GM12878 (cell line): Measurements from ENCODE around the gene RETN. TPM values are rescaled to one million over a fixed set of nuclear protein-coding genes. Genes with fewer than 3 reads are reported as not detected.

Source experiments
- ATF3 ChIP-seq: IDR thresholded peaks from 2 replicates; pipeline ENCODE4 v1.6.1; 2011; ENCODE audit warnings: low read depth, mild to moderate bottlenecking, low read length, moderate library complexity, borderline replicate concordance; ENCODE audit errors: extremely low read depth
- BMI1 ChIP-seq: fragments of 450-650 bp; IDR thresholded peaks from 2 replicates; pipeline ENCODE4 v1.6.1; 2016; ENCODE audit warnings: mild to moderate bottlenecking, moderate library complexity, borderline replicate concordance
- DPF2 ChIP-seq: fragments of 450-650 bp; IDR thresholded peaks from 2 replicates; pipeline ENCODE4 v1.6.1; 2017; ENCODE audit warnings: mild to moderate bottlenecking
- IRF3 ChIP-seq: fragments of 450-650 bp; IDR thresholded peaks from 2 replicates; pipeline ENCODE4 v1.6.1; 2014; ENCODE audit warnings: mild to moderate bottlenecking
- IRF5 ChIP-seq: fragments of 450-650 bp; IDR thresholded peaks from 2 replicates; pipeline ENCODE4 v1.6.1; 2017; ENCODE audit warnings: borderline replicate concordance
- LARP7 ChIP-seq: fragments of 450-650 bp; IDR thresholded peaks from 2 replicates; pipeline ENCODE4 v1.6.1; 2017; ENCODE audit warnings: mild to moderate bottlenecking
- MEF2A ChIP-seq: IDR thresholded peaks from 2 replicates; pipeline ENCODE4 v1.6.1; 2011; ENCODE audit warnings: low read depth, mild to moderate bottlenecking, low read length, moderate library complexity; ENCODE audit not compliant: insufficient read depth
- MTA3 ChIP-seq: IDR thresholded peaks from 2 replicates; pipeline ENCODE4 v1.6.1; 2012; ENCODE audit warnings: low read length, inconsistent platforms, borderline replicate concordance
- MXI1 ChIP-seq: fragments of 150-350 bp; IDR thresholded peaks from 2 replicates; pipeline ENCODE4 v1.6.1; 2011; ENCODE audit warnings: low read depth, mild to moderate bottlenecking, inconsistent platforms, low read length, improper control_type of control experiment
- NFXL1 ChIP-seq: fragments of 450-650 bp; IDR thresholded peaks from 2 replicates; pipeline ENCODE4 v1.6.1; 2017; ENCODE audit warnings: antibody characterized with exemption, mild to moderate bottlenecking, borderline replicate concordance
- POU2F2 ChIP-seq: IDR thresholded peaks from 3 replicates; pipeline ENCODE4 v1.6.1; 2011; ENCODE audit warnings: low read depth, mild to moderate bottlenecking, low read length, borderline replicate concordance
- RB1 ChIP-seq: fragments of 450-650 bp; formaldehyde crosslinking; IDR thresholded peaks from 2 replicates; pipeline ENCODE4 v1.6.1; 2017; ENCODE audit warnings: mild to moderate bottlenecking, borderline replicate concordance
- SMC3 ChIP-seq: IDR thresholded peaks from 2 replicates; pipeline ENCODE4 v1.6.1; 2011; ENCODE audit warnings: low read length, improper control_type of control experiment, borderline replicate concordance
- STAT1 ChIP-seq: fragments of 450-650 bp; conservative IDR thresholded peaks from 2 replicates; pipeline ENCODE4 v1.6.1; 2014; ENCODE audit warnings: antibody characterized with exemption, mild to moderate bottlenecking
- ZNF207 ChIP-seq: fragments of 450-650 bp; IDR thresholded peaks from 2 replicates; pipeline ENCODE4 v1.6.1; 2014; ENCODE audit warnings: antibody characterized with exemption, mild to moderate bottlenecking, borderline replicate concordance
- polyA plus RNA-seq, 11 experiments: library from polyadenylated mRNA; depleted of rRNA in 4 of 11; unstranded in 6 of 11; stranded (reverse) in 5 of 11; fragments of >200 nt; fragmentation: Nextera tagmentation in 4 of 11; fragmentation: Illumina TruSeq in 1 of 11; extraction: Ambion mirVana in 4 of 11; extraction: Trizol in 1 of 11; gene quantifications; 1 replicate in 1 of 11; 2 replicates in 10 of 11; pipeline versions ENCODE4 v1.2.1 to v1.2.3, GENCODE V29; 2011 to 2016; ENCODE audit warnings: inconsistent platforms in 2 of 11, missing spikeins in 2 of 11, low read depth in 1 of 11
- total RNA-seq, 4 experiments: library from RNA; depleted of rRNA in 3 of 4; stranded (reverse); fragments of >200 nt in 3 of 4; fragmentation: Illumina TruSeq in 1 of 4; extraction: Trizol in 1 of 4; gene quantifications; 2 replicates each; pipeline versions ENCODE4 v1.2.1 to v1.2.3, GENCODE V29; 2013 to 2021
- TF ChIP-seq, protein P1 (sequence below): fragments of 450-650 bp; IDR thresholded peaks from 2 replicates; pipeline ENCODE4 v1.6.1; 2017; ENCODE audit warnings: mild to moderate bottlenecking, moderate library complexity
- TF ChIP-seq, protein P2 (sequence below): IDR thresholded peaks from 2 replicates; pipeline ENCODE4 v1.6.1; 2012; ENCODE audit warnings: mild to moderate bottlenecking, low read depth, low read length

RETN gene
- total and polyA plus RNA-seq, 10 of the 15 experiments (the other 5 are each of a cell fraction or from before 2014, with no cell fraction given): 0.26 TPM; not detected in 9

- TF ChIP-seq MEF2A: 0 out of 2 replicates have a peak, but pooled peaks have one; percentile 11
- 0 out of 2 replicates have a peak, but pooled peaks have one; percentile 49 for TF ChIP-seq STAT1
- TF ChIP-seq IRF3: no peak
- no peak for TF ChIP-seq BMI1
- TF ChIP-seq MTA3: no peak
- TF ChIP-seq, protein P1, sequence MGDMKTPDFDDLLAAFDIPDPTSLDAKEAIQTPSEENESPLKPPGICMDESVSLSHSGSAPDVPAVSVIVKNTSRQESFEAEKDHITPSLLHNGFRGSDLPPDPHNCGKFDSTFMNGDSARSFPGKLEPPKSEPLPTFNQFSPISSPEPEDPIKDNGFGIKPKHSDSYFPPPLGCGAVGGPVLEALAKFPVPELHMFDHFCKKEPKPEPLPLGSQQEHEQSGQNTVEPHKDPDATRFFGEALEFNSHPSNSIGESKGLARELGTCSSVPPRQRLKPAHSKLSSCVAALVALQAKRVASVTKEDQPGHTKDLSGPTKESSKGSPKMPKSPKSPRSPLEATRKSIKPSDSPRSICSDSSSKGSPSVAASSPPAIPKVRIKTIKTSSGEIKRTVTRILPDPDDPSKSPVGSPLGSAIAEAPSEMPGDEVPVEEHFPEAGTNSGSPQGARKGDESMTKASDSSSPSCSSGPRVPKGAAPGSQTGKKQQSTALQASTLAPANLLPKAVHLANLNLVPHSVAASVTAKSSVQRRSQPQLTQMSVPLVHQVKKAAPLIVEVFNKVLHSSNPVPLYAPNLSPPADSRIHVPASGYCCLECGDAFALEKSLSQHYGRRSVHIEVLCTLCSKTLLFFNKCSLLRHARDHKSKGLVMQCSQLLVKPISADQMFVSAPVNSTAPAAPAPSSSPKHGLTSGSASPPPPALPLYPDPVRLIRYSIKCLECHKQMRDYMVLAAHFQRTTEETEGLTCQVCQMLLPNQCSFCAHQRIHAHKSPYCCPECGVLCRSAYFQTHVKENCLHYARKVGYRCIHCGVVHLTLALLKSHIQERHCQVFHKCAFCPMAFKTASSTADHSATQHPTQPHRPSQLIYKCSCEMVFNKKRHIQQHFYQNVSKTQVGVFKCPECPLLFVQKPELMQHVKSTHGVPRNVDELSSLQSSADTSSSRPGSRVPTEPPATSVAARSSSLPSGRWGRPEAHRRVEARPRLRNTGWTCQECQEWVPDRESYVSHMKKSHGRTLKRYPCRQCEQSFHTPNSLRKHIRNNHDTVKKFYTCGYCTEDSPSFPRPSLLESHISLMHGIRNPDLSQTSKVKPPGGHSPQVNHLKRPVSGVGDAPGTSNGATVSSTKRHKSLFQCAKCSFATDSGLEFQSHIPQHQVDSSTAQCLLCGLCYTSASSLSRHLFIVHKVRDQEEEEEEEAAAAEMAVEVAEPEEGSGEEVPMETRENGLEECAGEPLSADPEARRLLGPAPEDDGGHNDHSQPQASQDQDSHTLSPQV: peak; percentile 80
- peak; percentile 85; the same call in 1 of the 2 replicates for TF ChIP-seq RB1
- TF ChIP-seq, protein P2, sequence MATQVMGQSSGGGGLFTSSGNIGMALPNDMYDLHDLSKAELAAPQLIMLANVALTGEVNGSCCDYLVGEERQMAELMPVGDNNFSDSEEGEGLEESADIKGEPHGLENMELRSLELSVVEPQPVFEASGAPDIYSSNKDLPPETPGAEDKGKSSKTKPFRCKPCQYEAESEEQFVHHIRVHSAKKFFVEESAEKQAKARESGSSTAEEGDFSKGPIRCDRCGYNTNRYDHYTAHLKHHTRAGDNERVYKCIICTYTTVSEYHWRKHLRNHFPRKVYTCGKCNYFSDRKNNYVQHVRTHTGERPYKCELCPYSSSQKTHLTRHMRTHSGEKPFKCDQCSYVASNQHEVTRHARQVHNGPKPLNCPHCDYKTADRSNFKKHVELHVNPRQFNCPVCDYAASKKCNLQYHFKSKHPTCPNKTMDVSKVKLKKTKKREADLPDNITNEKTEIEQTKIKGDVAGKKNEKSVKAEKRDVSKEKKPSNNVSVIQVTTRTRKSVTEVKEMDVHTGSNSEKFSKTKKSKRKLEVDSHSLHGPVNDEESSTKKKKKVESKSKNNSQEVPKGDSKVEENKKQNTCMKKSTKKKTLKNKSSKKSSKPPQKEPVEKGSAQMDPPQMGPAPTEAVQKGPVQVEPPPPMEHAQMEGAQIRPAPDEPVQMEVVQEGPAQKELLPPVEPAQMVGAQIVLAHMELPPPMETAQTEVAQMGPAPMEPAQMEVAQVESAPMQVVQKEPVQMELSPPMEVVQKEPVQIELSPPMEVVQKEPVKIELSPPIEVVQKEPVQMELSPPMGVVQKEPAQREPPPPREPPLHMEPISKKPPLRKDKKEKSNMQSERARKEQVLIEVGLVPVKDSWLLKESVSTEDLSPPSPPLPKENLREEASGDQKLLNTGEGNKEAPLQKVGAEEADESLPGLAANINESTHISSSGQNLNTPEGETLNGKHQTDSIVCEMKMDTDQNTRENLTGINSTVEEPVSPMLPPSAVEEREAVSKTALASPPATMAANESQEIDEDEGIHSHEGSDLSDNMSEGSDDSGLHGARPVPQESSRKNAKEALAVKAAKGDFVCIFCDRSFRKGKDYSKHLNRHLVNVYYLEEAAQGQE: 0 out of 2 replicates have a peak, but pooled peaks have one; percentile 9
- peak; percentile 30 for TF ChIP-seq LARP7
- peak; percentile 18; the same call in 1 of the 2 replicates for TF ChIP-seq MXI1
- no peak for TF ChIP-seq NFXL1
- peak; percentile 65; the same call in 1 of the 2 replicates for TF ChIP-seq DPF2
- peak; percentile 58; the same call in 2 of the 3 replicates for TF ChIP-seq POU2F2
- TF ChIP-seq ATF3: peak; percentile 85; the same call in 1 of the 2 replicates
- peak; percentile 97 for TF ChIP-seq ZNF207
- TF ChIP-seq SMC3: peak; percentile 56
- TF ChIP-seq IRF5: no peak
Measured at GRCh38 chr19:7680606-7681339, 11.9 kb downstream of the RETN start, which contains the start of gene TRAPPC5 (continued).
